ENCODE measurements around the gene KRT75. TPM values are rescaled to one million over a fixed set of nuclear protein-coding genes. Genes with fewer than 3 reads are reported as not detected.

KRT75 gene
- total RNA-seq, 1 donor from 2014 or later, result not detected

- Mint-ChIP-seq H3K4me3 (ENCODE audit: unreplicated experiment) (no peak overlapping the region), H3K27ac (ENCODE audit: unreplicated experiment) (no peak overlapping the region), H3K27me3 (ENCODE audit: unreplicated experiment) (peaks cover 49% of the 10 kb centered on the region), H3K36me3 (ENCODE audit: unreplicated experiment) (no peaks in the 10 kb centered on the region), H3K9me3 (ENCODE audit: unreplicated experiment) (no peaks in the 10 kb centered on the region), H3K4me1 (ENCODE audit: unreplicated experiment) (peaks cover 5% of the 10 kb centered on the region)
- TF ChIP-seq CTCF (IDR thresholded peaks at IDR 0.05), result peak; percentile 26
- DNase-seq (ENCODE audit: extremely low spot score, unreplicated experiment), result no peak
These were observed 38.3 kb downstream of the KRT75 start for GRCh38 chr12:52395761-52396434.

- Mint-ChIP-seq H3K36me3 (ENCODE audit: unreplicated experiment) (no peaks in the 10 kb centered on the region), H3K4me1 (ENCODE audit: unreplicated experiment) (peaks cover 5% of the 10 kb centered on the region), H3K9me3 (ENCODE audit: unreplicated experiment) (no peaks in the 10 kb centered on the region), H3K27me3 (ENCODE audit: unreplicated experiment) (peaks cover 49% of the 10 kb centered on the region), H3K27ac (ENCODE audit: unreplicated experiment) (no peak overlapping the region), H3K4me3 (ENCODE audit: unreplicated experiment) (no peak overlapping the region)
- no peak for TF ChIP-seq CTCF (IDR thresholded peaks at IDR 0.05)
- no peak for DNase-seq (ENCODE audit: extremely low spot score, unreplicated experiment)
These were observed 39.2 kb downstream of the KRT75 start for GRCh38 chr12:52394836-52395405.

GRCh38 chr12:52392465-52393007 is 41.6 kb downstream of the KRT75 start:
- Mint-ChIP-seq H3K9me3 (ENCODE audit: unreplicated experiment) (no peaks in the 10 kb centered on the region), H3K36me3 (ENCODE audit: unreplicated experiment) (no peaks in the 10 kb centered on the region), H3K27me3 (ENCODE audit: unreplicated experiment) (peaks cover 42% of the 10 kb centered on the region), H3K27ac (ENCODE audit: unreplicated experiment) (no peak overlapping the region), H3K4me1 (ENCODE audit: unreplicated experiment) (peaks cover 10% of the 10 kb centered on the region), H3K4me3 (ENCODE audit: unreplicated experiment) (no peak overlapping the region)
- TF ChIP-seq CTCF (IDR thresholded peaks at IDR 0.05), result no peak
- DNase-seq (ENCODE audit: extremely low spot score, unreplicated experiment), result no peak

GRCh38 chr12:52391618-52392002 is 42.6 kb downstream of the KRT75 start:
- peaks cover 32% of the 10 kb centered on the region for H3K27me3 Mint-ChIP-seq (ENCODE audit: unreplicated experiment)
- no peaks in the 10 kb centered on the region for H3K9me3 Mint-ChIP-seq (ENCODE audit: unreplicated experiment)
- H3K4me3 Mint-ChIP-seq (ENCODE audit: unreplicated experiment), result no peak overlapping the region
- TF ChIP-seq CTCF (IDR thresholded peaks at IDR 0.05), result no peak
- H3K4me1 Mint-ChIP-seq (ENCODE audit: unreplicated experiment), result peaks cover 10% of the 10 kb centered on the region
- H3K36me3 Mint-ChIP-seq (ENCODE audit: unreplicated experiment), result no peaks in the 10 kb centered on the region
- DNase-seq (ENCODE audit: extremely low spot score, unreplicated experiment), result peak; percentile 90
- no peak overlapping the region for H3K27ac Mint-ChIP-seq (ENCODE audit: unreplicated experiment)
